HG03108 (cell line): Measurements from ENCODE around the gene ZNF791.
"Not testable (repeated sequence)": the region's sequence is repeated elsewhere in the genome, so short reads cannot be mapped to it uniquely, and the experiment has no call there.

Source experiments
- ATAC-seq: cut with Tn5 transposase; IDR thresholded peaks from one replicate; pipeline ENCODE4 v1.9.1; 2021; ENCODE audit warnings: moderate library complexity; ENCODE audit not compliant: unreplicated experiment

Gene ZNF791

DNA sequence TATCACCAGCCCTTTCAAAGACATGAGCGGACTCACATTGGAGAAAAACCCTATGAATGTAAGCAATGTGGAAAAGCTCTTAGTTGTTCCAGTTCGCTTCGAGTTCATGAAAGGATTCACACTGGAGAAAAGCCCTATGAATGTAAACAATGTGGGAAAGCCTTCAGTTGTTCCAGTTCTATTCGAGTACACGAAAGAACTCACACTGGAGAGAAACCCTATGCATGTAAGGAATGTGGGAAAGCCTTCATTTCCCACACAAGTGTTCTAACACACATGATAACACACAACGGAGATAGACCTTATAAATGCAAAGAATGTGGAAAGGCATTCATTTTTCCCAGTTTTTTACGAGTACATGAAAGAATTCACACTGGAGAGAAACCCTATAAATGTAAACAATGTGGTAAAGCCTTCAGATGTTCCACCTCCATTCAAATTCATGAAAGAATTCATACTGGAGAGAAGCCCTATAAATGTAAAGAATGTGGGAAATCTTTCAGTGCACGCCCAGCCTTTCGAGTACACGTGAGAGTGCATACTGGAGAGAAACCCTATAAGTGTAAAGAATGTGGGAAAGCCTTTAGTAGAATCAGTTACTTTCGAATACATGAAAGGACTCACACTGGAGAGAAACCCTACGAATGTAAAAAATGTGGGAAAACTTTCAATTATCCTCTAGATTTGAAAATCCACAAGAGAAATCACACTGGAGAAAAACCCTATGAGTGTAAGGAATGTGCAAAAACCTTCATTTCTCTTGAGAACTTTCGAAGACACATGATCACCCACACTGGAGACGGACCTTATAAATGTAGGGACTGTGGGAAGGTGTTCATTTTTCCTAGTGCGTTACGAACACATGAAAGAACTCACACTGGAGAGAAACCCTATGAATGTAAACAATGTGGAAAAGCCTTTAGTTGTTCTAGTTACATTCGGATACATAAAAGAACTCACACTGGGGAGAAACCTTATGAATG lies 17.6 kb downstream of the ZNF791 start:
- ATAC-seq: no peak

DNA sequence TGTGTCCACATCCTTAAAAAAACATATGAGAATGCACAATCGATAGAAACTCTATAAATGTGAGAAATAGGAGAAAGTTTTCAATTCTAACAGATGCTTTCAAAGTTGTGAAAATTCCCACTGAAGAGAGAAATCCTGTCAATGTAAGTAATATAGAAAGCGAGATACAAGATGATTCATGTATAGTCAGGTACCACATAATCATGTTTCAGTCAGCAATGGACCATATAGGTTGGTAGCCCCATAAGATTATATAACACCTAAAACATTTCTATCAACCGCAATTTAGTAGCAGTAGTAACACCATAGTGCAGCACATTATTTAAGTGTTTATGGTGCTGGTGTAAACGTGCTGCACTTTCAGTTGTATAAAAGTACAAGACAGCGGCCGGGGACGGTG lies 18.5 kb downstream of the ZNF791 start:
- no peak for ATAC-seq

GRCh38 chr19:12636631-12637030 lies 25.9 kb downstream of the ZNF791 start:
- ATAC-seq: no peak

DNA sequence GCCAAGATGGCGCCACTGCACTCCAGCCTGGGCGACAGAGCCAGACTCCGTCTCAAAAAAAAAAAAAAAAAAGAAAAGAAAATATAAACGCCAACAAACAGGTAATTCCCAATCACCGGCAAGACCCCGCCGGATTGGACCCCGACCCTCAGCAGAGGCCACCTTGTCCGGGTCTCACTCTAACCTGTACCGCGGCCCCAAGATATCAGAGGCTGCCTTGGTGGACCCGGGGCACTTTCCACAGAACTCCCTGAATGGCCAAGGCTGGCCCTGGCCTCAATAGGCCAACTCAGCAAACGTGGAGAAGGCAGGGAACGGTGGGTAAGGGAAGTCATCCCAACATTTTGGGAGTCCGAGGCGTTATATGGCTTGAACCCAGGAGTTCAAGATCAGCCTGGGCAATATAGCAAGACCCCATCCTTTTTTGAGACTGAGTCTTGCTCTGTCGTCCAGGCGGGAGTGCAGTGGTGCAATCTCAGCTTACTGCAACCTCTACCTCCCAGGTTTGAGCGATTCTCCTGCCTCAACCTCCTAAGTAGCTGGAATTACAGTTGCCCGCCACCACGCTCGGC lies 28.0 kb downstream of the ZNF791 start:
- ATAC-seq: no peak

DNA sequence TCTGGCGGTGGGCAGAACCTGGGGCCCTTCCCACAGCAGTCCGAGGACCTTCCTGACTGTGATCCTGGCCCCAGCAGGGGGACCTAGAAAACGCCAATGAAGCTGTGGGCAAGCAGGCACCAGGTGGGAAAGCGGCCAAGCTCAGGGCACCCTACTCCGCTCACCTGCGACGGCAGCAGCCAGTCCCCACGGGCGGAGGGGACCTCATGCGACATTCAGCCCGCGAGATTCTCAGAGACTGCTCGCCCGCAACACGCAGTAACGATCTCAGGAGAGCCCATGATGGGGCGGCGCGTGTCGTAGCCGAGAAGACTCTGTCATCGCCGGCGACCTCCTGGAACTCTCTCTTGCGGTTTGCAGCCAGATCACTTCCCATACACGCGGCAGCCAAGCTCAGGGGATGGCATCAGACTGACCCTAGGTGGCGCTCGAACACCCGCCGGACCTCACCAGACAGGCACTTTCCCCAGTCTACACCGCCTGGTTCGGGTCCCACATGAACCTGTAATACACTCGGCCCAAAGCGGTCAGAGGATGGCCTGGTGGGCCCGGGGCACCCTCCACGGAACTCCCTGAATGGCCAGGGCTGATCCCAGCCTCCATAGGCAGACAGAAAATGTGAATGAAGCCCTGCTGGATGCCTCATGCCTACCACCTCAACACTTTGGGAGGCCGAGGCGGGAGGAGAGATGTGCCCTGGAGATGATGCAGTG lies 29.3 kb downstream of the ZNF791 start:
- peak; percentile 70 for ATAC-seq

DNA sequence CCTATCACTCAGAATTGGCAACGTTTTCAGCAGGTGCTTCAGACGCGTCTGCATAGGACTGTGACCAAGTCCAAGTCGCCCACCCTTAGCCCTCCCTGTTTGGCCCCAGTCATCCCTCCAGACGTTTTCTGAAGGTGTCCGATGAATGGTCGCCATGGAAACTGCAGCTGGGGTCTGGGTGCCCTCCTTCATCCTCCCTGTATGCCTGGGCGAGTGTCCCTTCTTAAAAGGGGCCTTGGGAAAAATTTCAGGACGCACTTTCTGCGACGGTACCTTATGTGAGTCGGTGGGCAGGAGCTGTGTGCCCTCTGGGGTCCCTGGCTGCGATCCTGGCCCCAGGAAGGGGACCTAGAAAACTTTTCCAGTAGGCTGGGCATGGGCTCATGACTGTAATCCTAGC lies 30.7 kb downstream of the ZNF791 start:
- ATAC-seq: no peak

DNA sequence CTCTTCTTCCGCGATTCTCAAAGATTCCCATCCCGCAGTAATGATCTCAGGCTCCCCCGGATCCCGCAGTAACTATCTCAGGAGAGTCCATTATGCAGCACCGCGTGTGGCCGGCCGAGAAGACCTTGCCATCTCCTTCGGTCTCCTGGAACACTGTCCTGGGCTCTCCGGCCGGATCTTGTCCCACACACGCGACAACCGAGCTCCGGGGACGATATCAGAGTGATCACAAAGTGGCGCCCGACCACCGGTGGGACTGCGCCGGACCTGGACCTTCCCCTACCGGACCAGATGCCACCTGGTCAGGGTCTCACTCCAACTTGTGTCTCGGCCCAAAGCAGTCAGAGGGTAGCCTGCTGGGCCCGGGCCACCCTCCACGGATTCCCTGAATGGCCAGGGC lies 31.8 kb downstream of the ZNF791 start:
- no peak for ATAC-seq

DNA sequence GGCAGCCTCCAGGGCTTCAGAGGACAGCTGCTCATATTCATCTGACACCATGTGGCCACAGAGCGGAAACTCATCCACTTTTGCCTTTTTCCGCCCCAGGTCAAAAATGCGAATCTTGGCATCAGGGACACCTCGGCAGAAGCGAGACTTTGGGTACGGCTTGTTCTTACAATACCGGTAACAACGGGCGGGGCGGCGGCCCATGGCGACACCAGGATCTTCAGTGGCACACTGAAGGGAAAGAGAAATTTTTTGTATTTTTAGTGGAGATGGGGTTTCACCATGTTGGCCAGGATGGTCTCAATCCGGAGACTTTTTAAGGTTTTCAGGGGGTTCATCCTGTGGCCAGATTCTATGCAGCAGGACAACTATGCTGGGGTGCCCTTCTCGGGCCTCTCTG lies 33.0 kb downstream of the ZNF791 start:
- ATAC-seq: not testable (repeated sequence)

GRCh38 chr19:12646551-12646950 lies 35.8 kb downstream of the ZNF791 start:
- ATAC-seq: no peak

GRCh38 chr19:12647047-12647446 lies 36.3 kb downstream of the ZNF791 start:
- no peak for ATAC-seq

DNA sequence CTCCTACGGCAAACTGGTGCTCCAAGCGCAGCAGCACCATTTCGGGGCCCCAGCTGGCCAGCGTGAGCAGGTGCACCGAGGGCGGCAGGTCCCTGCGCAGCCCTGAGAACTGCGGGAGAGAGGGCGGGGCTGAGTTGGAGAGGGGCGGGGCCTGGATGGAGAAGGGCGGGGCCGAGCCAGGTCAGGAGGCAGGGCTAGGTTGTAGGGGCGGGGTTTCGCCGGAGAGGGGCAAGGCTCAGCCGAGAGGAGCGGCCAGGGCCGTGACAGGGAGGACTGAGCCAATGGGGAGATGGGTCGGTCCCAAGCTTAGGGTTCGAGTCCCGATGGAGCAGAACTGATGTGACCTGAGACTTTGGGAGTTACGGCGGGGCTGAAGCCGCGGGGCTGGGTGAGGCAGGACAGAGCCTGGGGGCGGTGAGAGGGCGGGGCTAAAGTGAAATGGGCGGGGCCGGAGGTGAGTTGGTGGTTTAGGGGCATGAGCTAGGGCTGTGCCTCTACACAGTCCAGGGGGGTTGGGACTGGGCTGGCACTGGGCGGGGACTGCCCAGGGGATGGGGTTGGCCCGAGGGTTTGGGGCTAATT lies 36.9 kb downstream of the ZNF791 start:
- no peak for ATAC-seq

DNA sequence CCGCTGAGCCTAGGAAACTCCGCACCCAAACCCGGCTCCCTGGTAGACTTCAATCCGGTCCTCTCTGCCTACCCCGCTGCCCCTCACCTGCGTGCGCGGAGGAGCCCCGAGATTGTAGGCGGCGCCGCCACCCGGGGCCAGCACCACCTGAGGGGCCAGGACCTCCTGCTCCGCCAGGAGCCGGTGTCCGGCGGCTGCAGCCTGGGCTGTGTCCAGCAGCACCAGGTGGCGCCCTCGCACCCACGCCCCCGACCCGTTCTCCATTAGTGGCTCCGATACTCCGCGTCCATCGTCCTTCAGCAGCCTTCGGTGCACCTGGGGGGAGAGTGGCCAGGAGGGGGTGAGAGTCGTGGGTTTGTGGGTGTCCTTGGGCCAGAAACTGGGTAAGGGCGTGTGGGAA lies 37.4 kb downstream of the ZNF791 start:
- no peak for ATAC-seq

DNA sequence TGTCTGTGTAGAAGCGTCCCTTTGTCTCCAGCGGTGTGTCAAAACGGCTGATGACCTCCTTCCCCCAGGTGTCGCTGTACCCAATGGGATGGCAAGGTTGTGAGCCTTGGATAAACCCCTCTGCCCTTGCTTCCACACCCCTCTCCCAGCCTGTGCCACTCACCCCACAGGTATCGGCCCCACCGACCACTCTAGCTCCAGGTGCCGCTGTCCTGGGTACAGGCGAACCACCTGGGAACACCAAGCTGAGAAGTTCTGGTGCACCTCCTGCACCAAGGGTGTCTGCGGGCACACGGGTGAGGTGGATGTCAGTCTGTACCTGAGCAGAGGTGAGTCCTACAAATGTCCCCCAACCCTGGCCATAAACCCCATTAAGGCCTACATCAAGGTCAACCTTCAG lies 39.2 kb downstream of the ZNF791 start:
- no peak for ATAC-seq

DNA sequence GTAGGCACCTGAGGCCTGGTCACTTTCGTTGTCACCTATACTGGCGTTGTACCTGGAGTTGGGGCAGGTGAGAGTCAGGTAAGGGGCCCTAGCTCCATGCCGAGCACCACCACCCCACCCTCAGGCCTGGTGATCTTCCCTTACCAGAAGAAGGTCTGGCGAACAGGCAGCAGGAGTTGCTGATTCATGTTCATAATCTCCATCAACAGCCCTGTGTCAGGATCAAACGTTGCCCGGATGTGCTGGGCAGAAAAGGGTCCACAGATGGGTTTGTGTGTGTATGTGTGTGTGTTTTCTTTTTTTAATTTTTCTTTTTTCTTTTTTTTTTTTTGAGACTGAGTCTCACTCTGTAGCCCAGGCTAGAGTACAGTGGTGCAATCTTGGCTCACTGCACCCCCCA lies 41.5 kb downstream of the ZNF791 start:
- ATAC-seq: no peak

GRCh38 chr19:12655546-12655945 lies 44.8 kb downstream of the ZNF791 start:
- no peak for ATAC-seq

GRCh38 chr19:12656899-12657571 lies 46.3 kb downstream of the ZNF791 start:
- no peak for ATAC-seq

DNA sequence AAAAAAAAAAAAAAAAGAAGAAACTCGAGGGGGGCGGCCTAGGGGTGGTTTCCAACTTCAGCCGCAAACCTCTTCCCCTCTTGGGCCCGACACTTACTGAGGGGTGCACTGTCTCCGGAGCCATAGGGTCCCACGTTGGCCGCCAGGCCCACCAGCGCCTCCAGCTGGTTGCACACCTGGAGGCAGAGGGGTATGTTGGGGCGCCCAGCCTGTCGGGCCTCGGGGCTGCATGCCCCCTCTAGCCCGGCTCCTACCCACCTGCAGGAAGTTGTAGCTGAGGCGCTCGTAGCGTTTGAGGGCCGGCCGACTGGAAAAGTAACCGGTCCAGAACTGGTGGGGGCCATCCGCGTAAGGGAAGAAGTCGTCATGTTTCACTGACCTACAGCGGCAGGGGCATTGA lies 47.2 kb downstream of the ZNF791 start:
- no peak for ATAC-seq

GRCh38 chr19:12660980-12661379 lies 50.3 kb downstream of the ZNF791 start:
- ATAC-seq: no peak

DNA sequence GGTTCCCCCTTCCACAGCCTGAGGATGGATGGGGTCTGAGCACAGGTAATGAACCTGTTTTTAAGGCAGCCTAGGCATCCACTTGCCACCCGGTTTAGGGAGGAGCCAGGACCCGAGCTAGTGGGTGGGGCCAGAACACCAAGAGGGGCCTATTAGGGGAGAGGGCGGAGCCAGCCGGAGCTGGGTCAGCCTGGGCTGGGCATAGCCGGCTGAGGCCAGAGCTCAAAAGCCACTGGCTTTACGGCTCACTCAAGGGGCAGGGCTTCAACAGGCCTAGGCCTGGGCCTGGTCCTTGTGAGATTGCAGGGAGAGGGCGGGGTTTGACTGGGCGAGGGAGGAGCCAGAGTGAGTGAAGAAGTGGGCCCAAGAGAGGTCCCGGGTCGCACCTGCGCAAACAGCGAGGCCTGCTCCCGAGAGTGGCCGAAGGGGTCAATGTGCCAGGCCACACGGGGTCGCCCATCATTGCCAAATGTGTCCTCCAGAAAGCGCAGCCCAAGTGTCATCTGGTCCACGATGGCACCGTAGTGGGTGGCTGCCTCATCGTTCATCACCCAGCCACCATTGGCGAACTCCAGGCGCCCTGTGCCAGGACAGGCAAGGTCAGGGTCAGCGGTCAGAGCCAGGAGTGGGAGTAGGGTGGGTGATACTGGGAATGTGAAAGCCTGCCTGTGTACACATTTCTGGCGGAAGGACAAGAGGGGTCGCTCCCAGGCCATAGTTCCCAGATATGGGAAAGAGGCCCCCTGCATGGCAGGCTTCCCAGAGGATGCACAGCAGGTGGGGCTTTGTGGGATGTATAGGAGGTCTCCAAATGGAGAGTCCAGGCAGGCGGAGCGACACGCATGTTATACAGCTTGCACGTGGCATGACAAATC lies 53.9 kb downstream of the ZNF791 start:
- ATAC-seq: no peak

DNA sequence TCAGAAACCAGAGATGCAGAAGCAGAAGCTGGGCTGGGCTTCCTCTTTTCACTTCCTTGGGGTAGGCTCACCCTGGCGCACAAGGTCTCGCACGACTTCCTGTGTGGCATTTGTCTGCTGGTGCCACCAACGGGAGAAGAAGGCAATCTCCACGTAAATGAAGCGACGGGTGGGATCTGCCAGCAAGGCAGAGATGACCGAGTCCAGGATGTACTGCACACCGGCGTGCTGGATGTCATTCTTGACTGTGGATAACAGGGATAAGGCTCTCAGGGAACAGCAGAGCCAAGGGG lies 54.5 kb downstream of the ZNF791 start:
- no peak for ATAC-seq
